Measurements from ENCODE around the gene WDR72. TPM values are rescaled to one million over a fixed set of nuclear protein-coding genes. Genes with fewer than 3 reads are reported as not detected.

The WDR72 gene
- total and polyA plus RNA-seq, 4 donors, result 0.16 TPM; not detected in 3

DNA sequence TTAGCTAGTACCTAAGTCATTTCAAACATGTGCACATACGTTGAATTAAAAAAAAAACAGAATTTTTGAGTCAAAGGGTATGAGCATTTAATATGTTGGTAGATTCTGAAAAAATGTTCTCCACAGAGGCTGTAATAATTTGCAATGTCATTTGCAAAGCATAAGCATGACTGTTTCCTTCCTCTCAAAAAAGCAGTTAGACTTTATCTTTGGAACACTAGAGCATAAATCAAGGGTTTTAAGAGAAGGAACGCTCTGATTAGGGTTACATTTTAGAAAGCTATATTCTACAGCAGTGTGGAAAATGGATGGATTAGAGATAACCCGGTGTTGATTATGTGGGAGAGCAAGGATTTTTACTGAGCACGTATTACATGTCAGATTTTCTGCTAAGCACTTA, 193.7 kb downstream of the WDR72 start:
- H3K4me1 ChIP-seq (ENCODE audit: control insufficient read depth in 1 of 2, insufficient read depth in 2 of 2, low read length in 2 of 2), result no peaks in the 10 kb centered on the region
- H3K27ac ChIP-seq (ENCODE audit: low read depth in 1 of 2, low read length in 2 of 2), result no peak overlapping the region
- 19 to 29% methylated on average over 4 of the region's 4 CpGs for WGBS, 2 donors
- H3K36me3 ChIP-seq (ENCODE audit: control insufficient read depth in 1 of 2, insufficient read depth in 2 of 2, low read length in 1 of 2), result no peaks in the 10 kb centered on the region
- ATAC-seq (ENCODE audit: low FRiP score), result no peak
- intact Hi-C loops (cut with DNase I), result loop anchor here in 1 of 2 donors (10.0 kb wide), 1 partner anchor 61 kb away; no protein-coding TSS in a partner anchor
- DNase-seq, result no peak
- H3K27me3 ChIP-seq (ENCODE audit: control insufficient read depth in 1 of 2, insufficient read depth in 2 of 2, low read length in 1 of 2), result no peaks in the 10 kb centered on the region
- H3K4me3 ChIP-seq (ENCODE audit: low read length in 2 of 2), result no peak overlapping the region
- H3K9me3 ChIP-seq (ENCODE audit: control insufficient read depth, low read length), result no peaks in the 10 kb centered on the region

DNA sequence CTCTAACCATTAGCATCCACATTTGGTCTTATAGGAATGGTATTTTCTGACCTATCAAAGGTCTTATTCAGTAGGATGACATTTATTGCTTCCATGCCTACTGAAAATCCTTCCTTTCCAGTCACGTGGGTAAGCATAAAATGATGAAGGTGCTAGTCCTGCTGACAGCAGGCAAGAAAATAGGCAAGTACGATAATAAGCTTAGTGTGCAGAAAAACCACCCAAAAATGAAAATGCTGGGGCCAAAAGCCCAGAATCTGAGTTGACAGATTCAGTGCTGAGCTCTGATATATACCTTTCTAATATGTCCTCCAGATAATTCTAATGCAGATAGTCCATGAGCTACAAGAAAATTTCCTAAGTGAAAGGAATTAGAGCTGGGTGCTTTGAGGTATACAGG, 194.8 kb downstream of the WDR72 start:
- ATAC-seq (ENCODE audit: low FRiP score), result no peak

DNA sequence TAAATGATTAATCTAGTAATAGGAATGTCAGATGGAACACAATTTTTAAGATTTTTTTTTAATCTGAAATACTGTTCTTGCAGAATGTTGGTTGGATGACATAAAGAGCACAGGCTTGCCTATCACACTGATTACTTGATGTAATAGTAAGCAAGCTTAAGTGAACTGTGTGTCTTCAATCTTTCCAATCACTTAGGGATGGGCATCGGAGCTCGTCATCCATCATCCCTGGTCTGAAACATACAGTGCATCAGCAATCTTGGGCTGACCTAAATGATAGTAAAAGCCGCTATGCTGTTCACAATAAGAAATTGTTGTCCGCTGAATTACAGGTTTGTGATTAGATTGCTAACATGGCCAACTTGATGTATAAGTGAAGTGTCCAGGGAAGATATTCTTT, 195.8 kb downstream of the WDR72 start:
- no peak for DNase-seq
- H3K4me3 ChIP-seq (ENCODE audit: low read length in 2 of 2), result no peak overlapping the region
- no peaks in the 10 kb centered on the region for H3K9me3 ChIP-seq (ENCODE audit: control insufficient read depth, low read length)
- H3K36me3 ChIP-seq (ENCODE audit: control insufficient read depth in 1 of 2, insufficient read depth in 2 of 2, low read length in 1 of 2), result no peaks in the 10 kb centered on the region
- no peak overlapping the region for H3K27ac ChIP-seq (ENCODE audit: low read depth in 1 of 2, low read length in 2 of 2)
- no peaks in the 10 kb centered on the region for H3K4me1 ChIP-seq (ENCODE audit: control insufficient read depth in 1 of 2, insufficient read depth in 2 of 2, low read length in 2 of 2)
- no peak for ATAC-seq (ENCODE audit: low FRiP score)
- no peaks in the 10 kb centered on the region for H3K27me3 ChIP-seq (ENCODE audit: control insufficient read depth in 1 of 2, insufficient read depth in 2 of 2, low read length in 1 of 2)
- 87 to 94% methylated on average over 4 of the region's 4 CpGs for WGBS, 2 donors
- intact Hi-C loops (cut with DNase I), result loop anchor here in 1 of 2 donors (10.0 kb wide), 1 partner anchor 59 kb away; no protein-coding TSS in a partner anchor

More for the DNA sequence above, 194.8 kb downstream of the WDR72 start:
- Histone ChIP-seq H3K9me3 (ENCODE audit: control insufficient read depth, low read length) (no peaks in the 10 kb centered on the region), H3K4me3 (ENCODE audit: low read length in 2 of 2) (no peak overlapping the region), H3K4me1 (ENCODE audit: control insufficient read depth in 1 of 2, insufficient read depth in 2 of 2, low read length in 2 of 2) (no peaks in the 10 kb centered on the region), H3K27me3 (ENCODE audit: control insufficient read depth in 1 of 2, insufficient read depth in 2 of 2, low read length in 1 of 2) (no peaks in the 10 kb centered on the region), H3K36me3 (ENCODE audit: control insufficient read depth in 1 of 2, insufficient read depth in 2 of 2, low read length in 1 of 2) (no peaks in the 10 kb centered on the region), H3K27ac (ENCODE audit: low read depth in 1 of 2, low read length in 2 of 2) (no peak overlapping the region)
- intact Hi-C loops (cut with DNase I), result loop anchor here in 1 of 2 donors (10.0 kb wide), 1 partner anchor 60 kb away; no protein-coding TSS in a partner anchor
- DNase-seq, result no peak
- WGBS, 2 donors, result 36 to 54% methylated on average over 2 of the region's 2 CpGs

DNA sequence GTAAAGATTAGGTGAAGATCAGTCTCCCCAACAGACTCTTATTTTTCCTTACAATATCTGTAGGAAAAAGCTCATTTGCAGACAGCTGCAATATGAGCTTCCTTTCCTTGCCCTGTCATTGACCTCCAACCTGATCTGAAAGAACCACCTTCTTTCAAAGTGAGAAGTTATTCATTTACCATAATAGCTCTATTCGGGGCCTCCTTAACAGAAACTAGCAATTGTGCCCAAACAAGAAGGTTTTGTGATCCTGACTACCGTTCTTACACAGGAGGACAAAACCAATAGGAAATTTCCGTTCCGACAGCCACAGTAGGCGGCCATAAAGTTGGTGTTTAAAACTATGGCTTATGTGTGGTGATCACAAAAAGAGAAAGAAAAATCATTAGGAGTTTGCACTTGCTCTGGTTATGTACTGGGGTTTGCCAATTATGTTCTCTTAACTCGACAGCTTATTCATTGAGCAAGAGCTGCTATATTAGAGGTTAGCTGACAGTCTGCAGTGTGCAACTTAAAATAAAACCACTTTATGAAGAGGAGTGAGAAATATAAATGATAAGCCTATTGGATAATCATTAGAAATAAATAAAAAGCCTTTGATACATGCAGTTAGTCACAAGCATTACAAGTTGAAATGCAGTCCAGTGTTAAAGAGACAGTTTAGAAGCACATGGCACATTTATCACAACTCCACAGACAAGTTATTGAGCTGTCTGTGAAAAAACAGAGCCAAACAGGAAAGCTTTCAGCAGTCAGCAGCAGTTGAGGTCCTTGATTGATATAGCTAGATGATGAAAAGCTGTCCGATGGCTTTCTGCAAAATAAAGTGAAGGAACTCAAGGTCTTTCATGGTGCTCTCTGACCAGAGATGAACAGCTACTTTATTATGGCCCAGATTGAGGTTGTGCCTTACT, 199.8 kb downstream of the WDR72 start:
- Histone ChIP-seq H3K4me3 (ENCODE audit: low read length in 2 of 2) (no peak overlapping the region), H3K4me1 (ENCODE audit: control insufficient read depth in 1 of 2, insufficient read depth in 2 of 2, low read length in 2 of 2) (no peaks in the 10 kb centered on the region), H3K27ac (ENCODE audit: low read depth in 1 of 2, low read length in 2 of 2) (no peak overlapping the region), H3K9me3 (ENCODE audit: control insufficient read depth, low read length) (no peaks in the 10 kb centered on the region), H3K36me3 (ENCODE audit: control insufficient read depth in 1 of 2, insufficient read depth in 2 of 2, low read length in 1 of 2) (no peaks in the 10 kb centered on the region), H3K27me3 (ENCODE audit: control insufficient read depth in 1 of 2, insufficient read depth in 2 of 2, low read length in 1 of 2) (no peaks in the 10 kb centered on the region)
- ATAC-seq (ENCODE audit: low FRiP score) (no peak), DNase-seq (no peak)
- intact Hi-C loops (cut with DNase I), result loop anchor here in 1 of 2 donors (10.0 kb wide), 1 partner anchor 55 kb away; no protein-coding TSS in a partner anchor
- 42% methylated on average over 7 of the region's 7 CpGs for WGBS, 2 donors

DNA sequence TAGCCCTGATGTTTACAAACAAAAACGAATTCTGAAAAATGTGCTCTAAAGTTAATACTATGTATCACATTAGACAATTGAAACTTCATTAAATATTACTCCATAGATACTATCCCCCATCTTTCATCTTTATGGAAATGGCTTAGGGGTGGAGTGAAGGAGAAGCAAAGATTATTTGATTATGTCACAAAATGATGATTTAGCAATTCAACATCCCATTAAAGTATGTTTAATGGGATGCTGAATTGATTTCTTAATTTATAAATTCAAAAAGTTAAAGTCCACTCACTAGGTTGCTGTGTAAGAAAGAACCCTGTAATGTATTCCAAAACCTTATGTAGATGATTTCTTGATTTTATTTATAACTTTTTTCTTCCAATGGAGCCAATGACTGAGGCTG, 201.1 kb downstream of the WDR72 start:
- H3K36me3 ChIP-seq (ENCODE audit: control insufficient read depth in 1 of 2, insufficient read depth in 2 of 2, low read length in 1 of 2), result no peaks in the 10 kb centered on the region
- no peaks in the 10 kb centered on the region for H3K27me3 ChIP-seq (ENCODE audit: control insufficient read depth in 1 of 2, insufficient read depth in 2 of 2, low read length in 1 of 2)
- H3K9me3 ChIP-seq (ENCODE audit: control insufficient read depth, low read length), result no peaks in the 10 kb centered on the region
- intact Hi-C loops (cut with DNase I), result no loop called here
- ATAC-seq (ENCODE audit: low FRiP score) (no peak), DNase-seq (no peak)
- H3K4me1 ChIP-seq (ENCODE audit: control insufficient read depth in 1 of 2, insufficient read depth in 2 of 2, low read length in 2 of 2), result no peaks in the 10 kb centered on the region
- H3K27ac ChIP-seq (ENCODE audit: low read depth in 1 of 2, low read length in 2 of 2), result no peak overlapping the region
- no peak overlapping the region for H3K4me3 ChIP-seq (ENCODE audit: low read length in 2 of 2)
- WGBS, 2 donors, result 55 to 63% methylated on average over 1 of the region's 1 CpG

DNA sequence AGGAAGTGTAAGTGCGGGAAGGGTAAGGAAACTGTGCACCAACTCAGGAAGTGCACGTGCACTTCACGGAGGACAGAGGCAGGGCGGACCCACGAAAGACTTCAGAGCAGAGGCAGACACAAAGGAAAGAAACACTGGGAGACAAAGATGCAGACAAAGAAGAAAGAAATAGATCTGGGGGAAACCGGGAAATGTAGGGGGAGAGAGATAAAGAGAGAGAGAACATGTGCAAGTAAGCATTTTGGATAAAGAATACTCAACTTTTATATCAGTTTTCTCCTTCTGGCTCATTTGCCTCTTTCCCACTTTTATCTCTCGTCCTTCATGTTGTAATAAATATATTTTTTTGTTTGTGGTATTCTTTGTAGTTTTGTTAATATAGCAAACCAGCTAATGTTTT, 204.2 kb downstream of the WDR72 start:
- H3K4me3 ChIP-seq (ENCODE audit: low read length in 2 of 2), result no peak overlapping the region
- H3K27ac ChIP-seq (ENCODE audit: low read depth in 1 of 2, low read length in 2 of 2), result no peak overlapping the region
- intact Hi-C loops (cut with DNase I), result no loop called here
- H3K36me3 ChIP-seq (ENCODE audit: control insufficient read depth in 1 of 2, insufficient read depth in 2 of 2, low read length in 1 of 2), result no peaks in the 10 kb centered on the region
- H3K4me1 ChIP-seq (ENCODE audit: control insufficient read depth in 1 of 2, insufficient read depth in 2 of 2, low read length in 2 of 2), result no peaks in the 10 kb centered on the region
- DNase-seq, result no peak
- 65 to 66% methylated on average over 7 of the region's 7 CpGs for WGBS, 2 donors
- ATAC-seq (ENCODE audit: low FRiP score), result no peak
- H3K27me3 ChIP-seq (ENCODE audit: control insufficient read depth in 1 of 2, insufficient read depth in 2 of 2, low read length in 1 of 2), result no peaks in the 10 kb centered on the region
- no peaks in the 10 kb centered on the region for H3K9me3 ChIP-seq (ENCODE audit: control insufficient read depth, low read length)

DNA sequence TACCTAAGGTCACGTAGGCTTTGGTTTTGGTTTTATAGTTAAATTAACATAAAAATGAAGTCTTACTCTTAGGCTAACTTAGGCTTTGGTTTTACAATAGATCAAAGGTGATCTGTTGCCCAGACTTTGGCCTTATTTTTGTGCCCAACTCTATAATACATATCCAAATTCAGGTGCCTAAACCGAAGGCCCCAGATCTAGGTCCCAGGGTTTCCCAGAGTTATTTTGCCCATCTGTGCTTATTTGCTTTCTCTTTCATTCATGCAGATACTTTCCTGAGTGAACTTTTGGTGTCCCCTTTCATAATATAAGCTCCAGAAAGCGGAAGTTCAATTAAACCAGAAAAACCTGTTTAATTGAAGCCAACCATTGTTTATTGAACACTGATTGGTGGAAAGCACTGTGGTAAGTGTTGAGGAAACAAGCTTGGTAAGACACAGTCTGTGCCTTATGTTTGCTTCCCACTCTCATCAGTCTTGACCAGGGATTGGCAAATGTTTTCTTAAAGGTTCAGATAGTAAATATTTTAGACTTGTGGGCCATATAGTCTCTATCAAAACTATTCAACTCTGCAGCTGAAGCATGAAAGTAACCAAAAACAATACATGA, 209.7 kb downstream of the WDR72 start:
- intact Hi-C loops (cut with DNase I), result no loop called here
- H3K27me3 ChIP-seq (ENCODE audit: control insufficient read depth in 1 of 2, insufficient read depth in 2 of 2, low read length in 1 of 2), result no peaks in the 10 kb centered on the region
- DNase-seq, result no peak
- H3K9me3 ChIP-seq (ENCODE audit: control insufficient read depth, low read length), result no peaks in the 10 kb centered on the region
- no peaks in the 10 kb centered on the region for H3K4me1 ChIP-seq (ENCODE audit: control insufficient read depth in 1 of 2, insufficient read depth in 2 of 2, low read length in 2 of 2)
- H3K27ac ChIP-seq (ENCODE audit: low read depth in 1 of 2, low read length in 2 of 2), result no peak overlapping the region
- no peak overlapping the region for H3K4me3 ChIP-seq (ENCODE audit: low read length in 2 of 2)
- WGBS, 2 donors, result 72 to 78% methylated on average over 3 of the region's 3 CpGs
- ATAC-seq (ENCODE audit: low FRiP score), result no peak
- no peaks in the 10 kb centered on the region for H3K36me3 ChIP-seq (ENCODE audit: control insufficient read depth in 1 of 2, insufficient read depth in 2 of 2, low read length in 1 of 2)

DNA sequence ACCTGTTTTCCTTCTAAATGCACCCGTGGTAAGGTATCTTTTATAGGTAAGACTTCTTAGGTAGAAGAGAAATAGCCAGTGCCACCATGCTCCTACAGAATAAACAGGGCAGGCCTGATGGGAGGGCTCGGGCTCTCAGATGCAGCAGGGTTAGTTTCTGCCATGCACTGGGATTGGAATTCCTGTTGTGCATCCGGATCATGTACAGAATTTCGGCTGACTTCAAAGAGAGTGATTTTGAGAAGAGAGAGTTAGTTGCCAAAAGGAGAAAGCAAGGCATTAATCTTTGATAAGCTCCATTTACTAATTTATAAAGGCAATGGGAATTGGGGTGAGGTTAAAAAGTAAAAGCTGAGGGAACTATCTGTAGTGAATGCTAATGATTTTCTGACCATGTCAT, 211.2 kb downstream of the WDR72 start:
- Histone ChIP-seq H3K9me3 (ENCODE audit: control insufficient read depth, low read length) (no peaks in the 10 kb centered on the region), H3K36me3 (ENCODE audit: control insufficient read depth in 1 of 2, insufficient read depth in 2 of 2, low read length in 1 of 2) (no peaks in the 10 kb centered on the region), H3K27ac (ENCODE audit: low read depth in 1 of 2, low read length in 2 of 2) (no peak overlapping the region), H3K4me1 (ENCODE audit: control insufficient read depth in 1 of 2, insufficient read depth in 2 of 2, low read length in 2 of 2) (no peaks in the 10 kb centered on the region), H3K27me3 (ENCODE audit: control insufficient read depth in 1 of 2, insufficient read depth in 2 of 2, low read length in 1 of 2) (no peaks in the 10 kb centered on the region), H3K4me3 (ENCODE audit: low read length in 2 of 2) (no peak overlapping the region)
- ATAC-seq (ENCODE audit: low FRiP score), result no peak
- intact Hi-C loops (cut with DNase I), result no loop called here
- 67 to 72% methylated on average over 4 of the region's 4 CpGs for WGBS, 2 donors
- DNase-seq, result no peak
